ENCODE measurements around the gene FAM3C. TPM values are rescaled to one million over a fixed set of nuclear protein-coding genes. Genes with fewer than 3 reads are reported as not detected.

Gene FAM3C
- polyA plus RNA-seq, 1 donor, result 307 TPM

DNA sequence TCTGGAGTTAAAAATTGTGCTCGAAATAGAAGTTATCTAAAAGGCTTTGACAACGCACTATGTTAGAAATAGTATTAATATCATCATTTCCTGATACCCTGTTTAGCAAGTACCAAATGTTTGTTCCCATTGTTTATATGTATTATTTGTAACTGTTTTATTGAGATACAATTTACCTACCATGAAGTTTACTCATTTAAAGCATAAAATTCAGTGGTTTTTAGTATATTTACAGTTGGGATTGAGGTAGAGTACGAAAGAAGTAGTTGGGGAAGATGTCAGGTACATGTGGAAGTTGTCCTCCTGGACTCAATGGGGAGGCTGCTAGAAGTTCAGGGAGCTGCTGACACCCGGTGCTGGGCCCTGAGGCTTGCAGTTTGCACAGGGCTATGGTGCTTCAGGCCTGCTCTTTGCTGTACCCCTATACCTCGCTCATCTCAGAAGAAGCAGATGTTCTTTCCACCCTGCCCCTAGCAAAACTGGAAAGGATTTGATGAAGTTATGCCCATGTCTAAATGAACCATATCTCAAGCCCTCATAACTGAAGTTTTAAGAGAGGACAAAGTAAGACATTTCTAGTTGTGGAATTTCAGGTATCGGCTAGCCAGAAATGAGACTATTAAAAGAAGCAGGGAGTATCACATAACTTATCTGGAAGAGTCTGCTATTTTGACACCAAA lies 92.5 kb downstream of the FAM3C start:
- H3K9me3 ChIP-seq (ENCODE audit: control insufficient read depth, low read depth, low read length), result no peaks in the 10 kb centered on the region
- no peak overlapping the region for H3K4me3 ChIP-seq (ENCODE audit: low read length)
- no peaks in the 10 kb centered on the region for H3K36me3 ChIP-seq (ENCODE audit: control insufficient read depth, insufficient read depth, low read length)
- 100% methylated on average over 2 of the region's 6 CpGs for WGBS (ENCODE audit: insufficient coverage, low lambda C conversion rate)
- DNase-seq, result no peak
- H3K27me3 ChIP-seq (ENCODE audit: control insufficient read depth, insufficient read depth, low read length), result peaks cover 6% of the 10 kb centered on the region
- H3K4me1 ChIP-seq (ENCODE audit: control insufficient read depth, insufficient read depth, low read length), result no peaks in the 10 kb centered on the region
- no peak overlapping the region for H3K27ac ChIP-seq (ENCODE audit: low read length)

DNA sequence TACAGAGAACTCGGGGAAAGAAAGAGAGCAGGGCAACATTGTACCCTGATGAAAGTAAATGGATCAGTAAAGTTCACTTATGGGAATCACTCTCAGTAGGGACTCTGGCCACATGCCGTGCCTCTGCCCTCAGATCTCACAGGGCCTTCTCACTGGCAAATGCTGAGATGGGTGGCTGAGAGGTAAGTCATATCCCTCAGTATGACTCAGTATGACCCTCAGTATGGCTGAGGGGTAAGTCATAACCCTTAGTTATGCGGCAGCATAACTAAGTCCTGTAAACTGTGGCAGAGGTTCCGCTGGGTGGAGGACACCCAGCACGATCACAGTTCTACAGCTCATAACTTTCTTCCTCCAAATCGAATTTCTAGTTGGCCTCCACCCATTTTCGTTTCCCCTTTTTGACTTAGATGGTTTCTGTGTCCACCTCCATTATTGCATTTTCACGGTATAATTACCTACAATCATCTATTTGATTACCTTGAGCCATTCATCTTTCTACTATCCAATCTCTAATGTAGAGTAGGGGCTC lies 93.8 kb downstream of the FAM3C start:
- DNase-seq, result no peak
- Histone ChIP-seq H3K4me1 (ENCODE audit: control insufficient read depth, insufficient read depth, low read length) (no peaks in the 10 kb centered on the region), H3K27ac (ENCODE audit: low read length) (no peak overlapping the region), H3K9me3 (ENCODE audit: control insufficient read depth, low read depth, low read length) (no peaks in the 10 kb centered on the region), H3K27me3 (ENCODE audit: control insufficient read depth, insufficient read depth, low read length) (peaks cover 6% of the 10 kb centered on the region), H3K4me3 (ENCODE audit: low read length) (no peak overlapping the region), H3K36me3 (ENCODE audit: control insufficient read depth, insufficient read depth, low read length) (no peaks in the 10 kb centered on the region)
- WGBS (ENCODE audit: insufficient coverage, low lambda C conversion rate), result 83% methylated on average over 5 of the region's 8 CpGs

DNA sequence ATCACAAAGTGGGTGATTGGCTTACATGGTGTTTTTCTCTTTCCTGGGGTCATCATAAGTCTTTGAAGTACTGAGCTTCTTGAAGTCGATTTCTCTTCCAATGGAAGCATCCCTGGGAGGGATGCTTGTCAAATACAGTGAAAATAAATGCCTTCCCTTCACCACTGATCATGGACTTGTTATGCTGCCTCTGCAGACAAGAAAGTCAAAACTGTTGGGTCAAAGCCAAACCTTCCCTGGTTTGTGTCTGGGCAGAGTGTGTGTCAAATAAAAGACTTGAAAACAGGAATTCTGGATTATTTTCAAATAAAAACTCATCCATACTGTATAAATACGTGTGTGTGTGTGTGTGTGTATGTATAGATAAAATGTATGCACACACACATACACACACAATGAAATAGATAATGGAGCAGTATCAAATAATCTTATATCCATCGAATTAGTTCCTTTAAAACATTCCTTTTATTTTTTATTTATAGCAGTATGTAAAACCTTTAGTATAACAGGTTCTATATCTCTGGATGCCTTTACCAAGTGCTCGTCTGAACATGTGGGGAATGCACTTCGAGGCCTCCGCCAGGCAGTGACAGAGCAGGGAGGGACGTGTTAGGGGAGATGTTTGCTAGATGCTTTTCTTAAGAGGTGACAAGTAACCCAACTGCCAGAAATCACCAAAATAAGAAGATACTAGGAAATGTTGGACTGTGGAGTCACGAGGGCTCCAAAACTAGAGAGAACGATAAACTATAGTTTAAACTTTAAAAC lies 94.5 kb downstream of the FAM3C start:
- no peak for DNase-seq
- no peaks in the 10 kb centered on the region for H3K36me3 ChIP-seq (ENCODE audit: control insufficient read depth, insufficient read depth, low read length)
- no peak overlapping the region for H3K4me3 ChIP-seq (ENCODE audit: low read length)
- H3K9me3 ChIP-seq (ENCODE audit: control insufficient read depth, low read depth, low read length), result no peaks in the 10 kb centered on the region
- H3K27me3 ChIP-seq (ENCODE audit: control insufficient read depth, insufficient read depth, low read length), result peaks cover 4% of the 10 kb centered on the region
- no peaks in the 10 kb centered on the region for H3K4me1 ChIP-seq (ENCODE audit: control insufficient read depth, insufficient read depth, low read length)
- WGBS (ENCODE audit: insufficient coverage, low lambda C conversion rate), result 67% methylated on average over 1 of the region's 9 CpGs
- no peak overlapping the region for H3K27ac ChIP-seq (ENCODE audit: low read length)

DNA sequence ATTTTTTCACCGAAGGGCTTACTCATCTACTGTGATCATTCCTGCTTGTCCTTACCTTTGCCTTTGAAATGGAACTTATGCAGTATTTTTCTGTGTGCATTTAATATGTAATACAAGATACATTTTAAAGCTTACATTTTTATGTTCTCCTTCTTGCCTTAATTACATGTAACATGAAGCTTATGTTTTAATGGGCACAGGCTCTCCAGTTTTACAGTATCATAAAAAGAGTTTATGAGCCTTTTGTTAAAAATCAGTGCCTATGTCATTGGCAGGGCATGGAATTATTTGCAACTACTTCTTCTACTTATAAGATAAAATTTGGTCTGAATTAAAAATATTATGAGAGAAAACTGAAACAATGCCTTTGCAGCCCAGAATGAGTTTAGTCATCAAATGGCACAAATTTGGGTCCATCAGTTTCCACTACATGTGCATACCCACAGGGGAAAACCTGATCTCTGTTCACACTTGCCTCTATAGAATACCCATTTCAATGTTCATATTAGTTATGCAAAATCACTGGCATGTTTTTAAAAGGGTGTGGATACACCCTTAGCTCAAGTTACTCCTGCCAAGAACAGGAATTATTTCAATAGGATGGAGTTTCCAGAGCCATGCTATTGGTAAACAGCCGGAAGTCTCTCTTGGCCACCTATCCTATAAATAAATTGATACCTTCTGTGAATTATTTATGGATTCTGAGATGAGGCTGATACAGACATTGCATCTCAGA lies 95.3 kb downstream of the FAM3C start:
- Histone ChIP-seq H3K4me3 (ENCODE audit: low read length) (no peak overlapping the region), H3K36me3 (ENCODE audit: control insufficient read depth, insufficient read depth, low read length) (no peaks in the 10 kb centered on the region), H3K9me3 (ENCODE audit: control insufficient read depth, low read depth, low read length) (no peaks in the 10 kb centered on the region), H3K4me1 (ENCODE audit: control insufficient read depth, insufficient read depth, low read length) (no peaks in the 10 kb centered on the region), H3K27me3 (ENCODE audit: control insufficient read depth, insufficient read depth, low read length) (peaks cover 3% of the 10 kb centered on the region), H3K27ac (ENCODE audit: low read length) (no peak overlapping the region)
- no peak for DNase-seq
- 100% methylated on average over 1 of the region's 2 CpGs for WGBS (ENCODE audit: insufficient coverage, low lambda C conversion rate)

Other genes starting within 250 kb of the FAM3C start
- 0.43 TPM for gene WNT16, start 67.3 kb downstream of the FAM3C start, polyA plus RNA-seq

Data from large intestine (tissue), 3 donors.